Colon (tissue), 2 donors: ENCODE measurements around the gene RLIM.

Experiments
- FAIRE-seq: peaks from 2 replicates; lab custom pipeline; 2012; peaks lifted over from hg19 to GRCh38; lab: Jason Lieb, UNC
- donor health status: control.
- donor health status: control.

The RLIM gene

GRCh38 chrX:74536832-74537371 lies 77.5 kb downstream of the RLIM start:
- no peak for FAIRE-seq

GRCh38 chrX:74536152-74536831 lies 78.1 kb downstream of the RLIM start:
- FAIRE-seq = no peak

- FAIRE-seq = no peak
Observed at GRCh38 chrX:74535408-74536151, 78.8 kb downstream of the RLIM start.
